Cerebellar nuclear complex (tissue), 1 donor: Measurements from ENCODE around the gene HM13.
"Not testable (repeated sequence)": the region's sequence is repeated elsewhere in the genome, so short reads cannot be mapped to it uniquely, and the experiment has no call there.

ENCODE experiments used
- DNase-seq, 2 experiments: peaks; one replicate each; lab custom pipeline; 2025; lab: John Stamatoyannopoulos, UW

Gene HM13

DNA sequence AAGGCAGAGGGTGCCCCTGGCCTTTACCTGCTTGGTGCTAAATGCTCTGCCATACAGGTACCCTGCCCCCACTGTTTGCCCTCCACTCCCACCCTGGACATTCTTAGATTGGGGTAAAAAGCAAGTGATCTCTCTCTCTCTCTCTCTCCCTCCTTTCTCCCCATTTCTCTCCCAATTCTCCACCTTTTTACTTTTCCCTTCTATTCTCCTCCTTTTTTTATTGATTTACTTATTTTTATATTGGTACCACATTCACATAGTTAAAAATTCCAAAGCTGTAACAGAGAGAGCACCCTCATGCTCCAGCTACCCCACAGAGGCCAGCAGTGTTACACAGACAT lies 53.1 kb downstream of the HM13 start:
- no peak for DNase-seq

DNA sequence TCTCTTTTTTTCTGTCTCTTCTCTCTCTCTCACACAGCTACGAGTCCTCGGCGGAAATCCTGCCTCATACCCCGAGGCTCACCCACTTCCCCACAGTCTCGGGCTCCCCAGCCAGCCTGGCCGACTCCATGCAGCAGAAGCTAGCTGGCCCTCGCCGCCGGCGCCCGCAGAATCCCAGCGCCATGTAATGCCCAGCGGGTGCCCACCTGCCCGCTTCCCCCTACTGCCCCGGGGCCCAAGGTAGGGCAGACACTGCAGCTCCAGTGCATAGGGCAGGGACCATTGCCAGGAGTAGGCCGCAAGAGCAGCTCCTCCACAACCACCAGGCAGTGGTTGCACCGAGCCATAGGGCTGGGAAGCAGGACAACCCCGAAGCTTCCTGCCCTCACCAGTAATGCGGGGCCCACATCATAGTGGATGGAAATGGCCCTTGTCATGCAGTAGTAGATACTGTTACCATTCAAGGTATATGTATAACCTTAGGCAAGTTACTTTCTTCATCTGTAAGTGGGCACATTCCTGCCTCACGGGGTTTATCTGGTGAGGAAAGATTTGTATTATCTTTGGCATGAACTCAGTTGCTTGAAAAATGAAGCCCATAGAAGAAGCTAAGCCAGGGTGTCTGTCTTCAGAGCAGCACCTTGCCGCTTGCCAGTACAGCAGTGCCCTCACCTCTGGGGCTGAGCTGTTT lies 53.9 kb downstream of the HM13 start:
- no peak for DNase-seq

DNA sequence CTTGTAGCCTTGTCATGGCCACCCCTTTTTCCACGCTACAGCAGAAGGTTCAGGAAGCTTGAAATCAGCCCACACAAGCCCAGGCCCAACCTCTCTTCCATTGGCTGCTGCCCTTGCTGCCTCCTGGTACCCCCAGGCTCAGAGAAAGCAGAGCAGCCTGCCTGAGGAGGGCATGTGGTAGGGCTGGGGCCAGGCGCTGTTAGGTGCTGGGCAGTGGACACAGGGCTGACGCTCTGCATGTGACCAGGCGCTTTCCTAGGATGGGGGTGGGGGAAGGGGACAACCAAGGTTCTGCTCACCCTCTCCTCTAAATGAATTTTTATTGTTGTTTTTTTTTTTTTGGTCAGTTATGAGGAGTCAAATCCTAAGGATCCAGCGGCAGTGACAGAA lies 54.5 kb downstream of the HM13 start:
- DNase-seq = no peak

GRCh38 chr20:31569163-31570020 lies 55.1 kb downstream of the HM13 start:
- peak in 1 of 2 experiments; percentile 4 for DNase-seq

- DNase-seq = no peak
Measured at GRCh38 chr20:31570021-31570463, 55.8 kb downstream of the HM13 start.

GRCh38 chr20:31570735-31571617 lies 56.7 kb downstream of the HM13 start:
- DNase-seq = no peak

DNA sequence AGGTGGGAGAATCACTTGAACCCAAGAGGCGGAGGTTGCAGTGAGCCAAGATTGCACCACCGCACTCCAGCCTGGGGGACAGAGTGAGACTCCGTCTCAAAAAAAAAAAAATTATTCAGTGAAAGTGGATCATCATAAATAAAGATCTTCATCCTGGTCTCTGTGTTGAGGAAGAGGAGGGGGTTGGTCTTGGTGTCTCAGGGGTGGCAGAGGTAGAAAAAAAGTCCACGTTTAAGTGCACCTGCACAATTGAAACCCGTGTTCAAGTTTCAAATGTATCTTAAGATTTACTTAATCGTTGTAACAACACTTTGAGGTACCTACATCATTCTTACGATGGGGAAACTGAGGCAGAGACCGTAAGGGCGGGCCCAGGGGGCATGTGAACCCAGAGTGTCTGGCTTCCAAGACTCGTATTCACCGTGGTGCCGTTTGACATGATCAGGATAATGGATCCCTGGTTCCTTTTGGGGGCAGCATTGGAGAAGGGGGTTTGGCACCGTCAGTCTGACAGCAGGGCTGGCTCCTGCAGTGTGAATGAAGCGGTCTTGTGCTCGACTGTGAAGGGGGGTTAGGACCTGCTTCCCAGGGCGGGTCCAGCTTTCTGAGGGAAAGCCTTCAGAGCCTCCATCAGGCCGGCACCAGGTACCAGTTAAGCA lies 57.9 kb downstream of the HM13 start:
- DNase-seq = no peak

GRCh38 chr20:31572701-31573554 lies 58.7 kb downstream of the HM13 start:
- peak; percentile 22 to 23 for DNase-seq

DNA sequence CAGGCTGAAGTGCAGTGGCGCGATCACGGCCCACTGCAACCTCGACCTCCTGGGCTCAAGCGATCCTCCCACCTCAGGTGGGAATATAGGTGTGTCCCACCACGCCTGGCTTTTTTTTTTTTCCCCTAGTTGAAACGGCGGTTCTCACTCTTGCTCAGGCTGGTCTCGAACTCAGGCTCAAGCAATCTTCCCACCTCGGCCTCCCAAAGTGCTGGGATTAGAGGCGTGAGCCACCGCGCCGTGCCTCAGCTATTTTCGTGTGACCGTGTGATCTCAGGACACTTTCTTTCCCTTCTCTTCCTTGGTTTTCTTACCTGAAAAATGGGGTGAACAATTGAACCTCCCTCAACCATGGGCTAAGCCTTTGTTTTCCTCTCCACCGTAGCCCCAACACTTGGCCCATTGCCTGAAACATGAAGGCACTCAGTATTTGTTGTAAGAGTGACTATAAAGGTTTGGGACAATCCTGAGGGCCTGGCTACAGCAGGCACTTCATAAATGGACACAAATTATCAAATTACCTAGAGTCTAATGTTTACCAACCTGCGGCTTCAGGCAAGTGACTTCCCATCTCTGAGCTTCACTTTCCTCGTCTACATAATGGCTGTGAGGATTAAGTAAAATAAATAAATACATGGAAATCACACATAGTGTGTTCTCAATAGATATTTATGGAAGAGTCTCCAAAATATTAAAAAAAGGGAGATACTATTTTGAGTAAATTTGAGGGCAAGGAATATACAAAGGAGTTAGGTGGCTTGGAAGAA lies 59.5 kb downstream of the HM13 start:
- DNase-seq = no peak

GRCh38 chr20:31574986-31575385 lies 60.7 kb downstream of the HM13 start:
- not testable (repeated sequence) for DNase-seq

GRCh38 chr20:31576751-31577150 lies 62.5 kb downstream of the HM13 start:
- no peak for DNase-seq

- DNase-seq = no peak
Measured at GRCh38 chr20:31577194-31577593, 63.0 kb downstream of the HM13 start.

GRCh38 chr20:31578448-31579138 lies 64.4 kb downstream of the HM13 start:
- no peak for DNase-seq

DNA sequence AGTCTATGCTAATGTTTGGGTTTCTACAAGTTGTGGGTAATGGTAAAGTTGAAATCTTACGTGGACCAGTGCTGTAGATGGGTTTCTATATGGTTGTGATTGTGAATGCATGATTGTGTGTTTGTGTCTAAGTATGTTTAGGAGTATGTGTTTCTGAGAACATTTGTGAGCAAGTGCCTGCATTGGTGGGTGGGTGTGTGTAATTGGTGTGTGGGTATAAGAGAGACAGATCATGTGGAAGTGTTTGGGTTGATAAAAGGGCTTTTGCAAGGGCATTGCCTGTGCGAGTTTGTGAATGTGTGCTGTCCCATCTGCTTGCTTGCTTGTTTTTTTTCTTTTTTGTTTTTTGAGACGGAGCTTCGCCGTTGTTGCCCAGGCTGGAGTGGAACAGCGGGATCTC lies 65.0 kb downstream of the HM13 start:
- no peak for DNase-seq

DNA sequence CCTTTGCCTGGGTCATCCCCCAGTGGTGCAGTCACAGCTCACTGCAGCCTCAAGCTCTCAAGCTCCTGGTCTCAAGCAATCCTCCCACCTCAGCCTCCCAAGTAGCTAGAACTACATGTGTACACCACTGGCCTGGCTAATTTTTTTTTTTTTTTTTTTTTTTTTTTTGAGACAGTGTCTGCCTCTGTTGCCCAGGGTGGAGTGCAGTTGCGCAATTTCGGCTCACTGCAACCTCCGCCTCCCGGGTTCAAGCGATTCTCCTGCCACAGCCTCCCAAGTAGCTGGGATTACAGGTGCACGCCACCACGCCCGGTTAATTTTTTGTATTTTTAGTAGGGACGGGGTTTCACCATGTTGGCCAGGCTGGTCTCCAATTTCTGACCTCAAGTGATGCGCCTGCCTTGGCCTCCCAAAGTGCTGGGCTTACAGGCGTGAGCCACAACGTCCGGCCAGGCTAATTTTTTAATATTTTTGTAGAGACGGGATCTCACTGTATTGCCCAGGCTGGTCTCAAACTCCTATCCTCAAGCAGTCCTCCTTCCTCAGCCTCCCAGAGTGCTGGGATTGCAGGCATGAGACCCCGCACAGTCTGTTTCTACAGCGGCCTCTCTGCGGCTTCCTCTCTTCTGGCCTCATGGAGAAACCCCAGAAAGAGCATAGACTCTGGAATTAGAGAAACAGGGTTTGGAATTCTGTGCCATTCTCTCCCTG lies 65.9 kb downstream of the HM13 start:
- not testable (repeated sequence) for DNase-seq

- no peak for DNase-seq
Measured at GRCh38 chr20:31580706-31581105, 66.5 kb downstream of the HM13 start.

DNA sequence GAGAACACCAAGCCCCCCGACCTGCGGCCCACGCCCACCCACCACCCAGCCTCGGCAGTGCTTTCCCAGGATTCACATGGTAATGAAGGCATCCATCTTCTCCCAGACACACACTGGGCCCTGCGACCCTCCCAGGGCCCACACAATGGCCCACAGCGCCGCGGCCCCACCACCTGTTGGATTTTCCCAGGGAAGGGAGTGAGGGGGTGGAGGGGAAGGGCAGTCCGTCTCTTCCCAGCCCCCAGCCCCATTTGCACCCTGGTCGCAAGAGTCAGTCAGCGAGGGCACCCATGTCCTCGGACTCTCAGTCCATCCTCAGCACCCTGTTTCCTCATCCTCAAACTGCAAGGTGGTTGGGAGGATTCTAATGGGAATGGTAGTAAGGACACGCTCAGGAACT lies 67.1 kb downstream of the HM13 start:
- no peak for DNase-seq

- DNase-seq = no peak
Measured at GRCh38 chr20:31587545-31588389, 73.5 kb downstream of the HM13 start.
